GM15510 (cell line): Measurements from ENCODE around the gene CUEDC1.

Experiments
- POLR2A ChIP-seq: IDR thresholded peaks from 3 replicates; pipeline ENCODE4 v1.6.1; 2011; ENCODE audit warnings: borderline replicate concordance; ENCODE audit not compliant: insufficient read length; ENCODE audit errors: extremely low read depth

CUEDC1 gene

GRCh38 chr17:57920916-57921703 is 34.1 kb downstream of the CUEDC1 start:
- TF ChIP-seq POLR2A, result no peak

GRCh38 chr17:57919918-57920317 is 35.3 kb downstream of the CUEDC1 start:
- TF ChIP-seq POLR2A, result no peak

GRCh38 chr17:57918017-57918895 is 37.0 kb downstream of the CUEDC1 start:
- TF ChIP-seq POLR2A, result no peak

GRCh38 chr17:57916925-57917858 is 38.0 kb downstream of the CUEDC1 start:
- TF ChIP-seq POLR2A, result no peak

GRCh38 chr17:57915985-57916757 is 39.0 kb downstream of the CUEDC1 start:
- no peak for TF ChIP-seq POLR2A

- TF ChIP-seq POLR2A, result no peak
These were observed 39.7 kb downstream of the CUEDC1 start for GRCh38 chr17:57915544-57915943.

GRCh38 chr17:57914273-57915142 is 40.7 kb downstream of the CUEDC1 start:
- TF ChIP-seq POLR2A, result no peak

GRCh38 chr17:57913575-57914272 is 41.5 kb downstream of the CUEDC1 start:
- TF ChIP-seq POLR2A, result no peak

GRCh38 chr17:57911834-57912673 is 43.2 kb downstream of the CUEDC1 start:
- TF ChIP-seq POLR2A, result no peak

- no peak for TF ChIP-seq POLR2A
These were observed 44.5 kb downstream of the CUEDC1 start for GRCh38 chr17:57910462-57911420.
